ENCODE results near the gene FRMPD1. TPM values are rescaled to one million over a fixed set of nuclear protein-coding genes. Genes with fewer than 3 reads are reported as not detected.

Gene FRMPD1
- total and polyA plus RNA-seq, 7 experiments from 2014 or later = not detected

- no peaks in the 10 kb centered on the region for H3K27me3 ChIP-seq (ENCODE audit: control insufficient read depth in 2 of 2, insufficient read depth in 2 of 2, low read length in 2 of 2)
- ChIA-PET CTCF (no interaction called here), POLR2A (no interaction called here)
- peaks cover 0 to 3% (median 0%) of the 10 kb centered on the region in 11 donors for H3K9me3 Mint-ChIP-seq
- H3K4me1 Mint-ChIP-seq = peaks cover 0 to 3% (median 0%) of the 10 kb centered on the region in 7 donors
- no peaks in the 10 kb centered on the region for H3K4me1 ChIP-seq (ENCODE audit: control insufficient read depth in 2 of 2, insufficient read depth in 2 of 2, low read length in 2 of 2)
- H3K27ac Mint-ChIP-seq = no peak overlapping the region
- no peaks in the 10 kb centered on the region for H3K9me3 ChIP-seq (ENCODE audit: control insufficient read depth in 2 of 3, low read length in 3 of 3)
- intact Hi-C loops (cut with micrococcal nuclease) = no loop called here
- no peak for DNase-seq
- H3K27me3 Mint-ChIP-seq = peaks cover 5 to 39% (median 17%) of the 10 kb centered on the region in 5 donors
- no peak overlapping the region for H3K4me3 Mint-ChIP-seq
- H3K27ac ChIP-seq (ENCODE audit: low read depth, low read length) = no peak overlapping the region
- no peaks in the 10 kb centered on the region for H3K36me3 ChIP-seq (ENCODE audit: control insufficient read depth in 2 of 3, insufficient read depth in 3 of 3, low read length in 3 of 3)
- no peak for ATAC-seq
- H3K4me3 ChIP-seq (ENCODE audit: low read length) = no peak overlapping the region
- H3K36me3 Mint-ChIP-seq = no peaks in the 10 kb centered on the region
Observed at GRCh38 chr9:37611014-37611413, 39.7 kb upstream of the FRMPD1 start.

GRCh38 chr9:37611961-37612360, 38.8 kb upstream of the FRMPD1 start:
- no peak for DNase-seq
- Mint-ChIP-seq H3K27ac (no peak overlapping the region), H3K9me3 (peaks cover 0 to 3% (median 0%) of the 10 kb centered on the region in 11 donors), H3K4me3 (no peak overlapping the region), H3K4me1 (peaks cover 0 to 2% (median 0%) of the 10 kb centered on the region in 7 donors), H3K27me3 (peaks cover 5 to 33% (median 15%) of the 10 kb centered on the region in 5 donors), H3K36me3 (no peaks in the 10 kb centered on the region)
- no peak for ATAC-seq
- POLR2A ChIA-PET = interaction anchor here (0.6 kb wide), 1 partner anchor 9 kb away, joined by 3 read pairs; no protein-coding TSS in a partner anchor
- H3K4me1 ChIP-seq (ENCODE audit: control insufficient read depth in 2 of 2, insufficient read depth in 2 of 2, low read length in 2 of 2) = no peaks in the 10 kb centered on the region
- H3K9me3 ChIP-seq (ENCODE audit: control insufficient read depth in 2 of 3, low read length in 3 of 3) = no peaks in the 10 kb centered on the region
- intact Hi-C loops (cut with micrococcal nuclease) = no loop called here
- H3K36me3 ChIP-seq (ENCODE audit: control insufficient read depth in 2 of 3, insufficient read depth in 3 of 3, low read length in 3 of 3) = no peaks in the 10 kb centered on the region
- H3K27me3 ChIP-seq (ENCODE audit: control insufficient read depth in 2 of 2, insufficient read depth in 2 of 2, low read length in 2 of 2) = no peaks in the 10 kb centered on the region
- CTCF ChIA-PET = no interaction called here
- no peak overlapping the region for H3K4me3 ChIP-seq (ENCODE audit: low read length)
- H3K27ac ChIP-seq (ENCODE audit: low read depth, low read length) = no peak overlapping the region

- Mint-ChIP-seq H3K27me3 (peaks cover 0 to 14% (median 8%) of the 10 kb centered on the region in 5 donors), H3K9me3 (peaks cover 0 to 3% (median 0%) of the 10 kb centered on the region in 11 donors), H3K4me1 (no peaks in the 10 kb centered on the region), H3K27ac (no peak overlapping the region), H3K4me3 (no peak overlapping the region), H3K36me3 (no peaks in the 10 kb centered on the region)
- no peaks in the 10 kb centered on the region for H3K9me3 ChIP-seq (ENCODE audit: control insufficient read depth in 2 of 3, low read length in 3 of 3)
- H3K4me3 ChIP-seq (ENCODE audit: low read length) = no peak overlapping the region
- no peaks in the 10 kb centered on the region for H3K36me3 ChIP-seq (ENCODE audit: control insufficient read depth in 2 of 3, insufficient read depth in 3 of 3, low read length in 3 of 3)
- no peak overlapping the region for H3K27ac ChIP-seq (ENCODE audit: low read depth, low read length)
- CTCF ChIA-PET = no interaction called here
- POLR2A ChIA-PET = no interaction called here
- ATAC-seq = no peak
- DNase-seq = no peak
- no peaks in the 10 kb centered on the region for H3K4me1 ChIP-seq (ENCODE audit: control insufficient read depth in 2 of 2, insufficient read depth in 2 of 2, low read length in 2 of 2)
- intact Hi-C loops (cut with micrococcal nuclease) = no loop called here
- no peaks in the 10 kb centered on the region for H3K27me3 ChIP-seq (ENCODE audit: control insufficient read depth in 2 of 2, insufficient read depth in 2 of 2, low read length in 2 of 2)
Observed at GRCh38 chr9:37617161-37617560, 33.6 kb upstream of the FRMPD1 start.

- H3K27ac Mint-ChIP-seq = no peak overlapping the region
- intact Hi-C loops (cut with micrococcal nuclease) = no loop called here
- H3K4me3 Mint-ChIP-seq = no peak overlapping the region
- ChIA-PET POLR2A (no interaction called here), CTCF (no interaction called here)
- peaks cover 0 to 10% (median 6%) of the 10 kb centered on the region in 5 donors for H3K27me3 Mint-ChIP-seq
- Histone ChIP-seq H3K4me3 (ENCODE audit: low read length) (no peak overlapping the region), H3K4me1 (ENCODE audit: control insufficient read depth in 2 of 2, insufficient read depth in 2 of 2, low read length in 2 of 2) (no peaks in the 10 kb centered on the region), H3K27me3 (ENCODE audit: control insufficient read depth in 2 of 2, insufficient read depth in 2 of 2, low read length in 2 of 2) (no peaks in the 10 kb centered on the region), H3K36me3 (ENCODE audit: control insufficient read depth in 2 of 3, insufficient read depth in 3 of 3, low read length in 3 of 3) (no peaks in the 10 kb centered on the region), H3K9me3 (ENCODE audit: control insufficient read depth in 2 of 3, low read length in 3 of 3) (no peaks in the 10 kb centered on the region), H3K27ac (ENCODE audit: low read depth, low read length) (no peak overlapping the region)
- H3K36me3 Mint-ChIP-seq = no peaks in the 10 kb centered on the region
- ATAC-seq = no peak
- no peaks in the 10 kb centered on the region for H3K4me1 Mint-ChIP-seq
- H3K9me3 Mint-ChIP-seq = peaks cover 0 to 3% (median 0%) of the 10 kb centered on the region in 11 donors
- no peak for DNase-seq
Observed at GRCh38 chr9:37617832-37618231, 32.9 kb upstream of the FRMPD1 start.

- no peaks in the 10 kb centered on the region for H3K36me3 Mint-ChIP-seq
- ChIA-PET POLR2A (no interaction called here), CTCF (no interaction called here)
- Histone ChIP-seq H3K36me3 (ENCODE audit: control insufficient read depth in 2 of 3, insufficient read depth in 3 of 3, low read length in 3 of 3) (no peaks in the 10 kb centered on the region), H3K9me3 (ENCODE audit: control insufficient read depth in 2 of 3, low read length in 3 of 3) (no peaks in the 10 kb centered on the region), H3K4me3 (ENCODE audit: low read length) (no peak overlapping the region), H3K27ac (ENCODE audit: low read depth, low read length) (no peak overlapping the region), H3K27me3 (ENCODE audit: control insufficient read depth in 2 of 2, insufficient read depth in 2 of 2, low read length in 2 of 2) (no peaks in the 10 kb centered on the region), H3K4me1 (ENCODE audit: control insufficient read depth in 2 of 2, insufficient read depth in 2 of 2, low read length in 2 of 2) (no peaks in the 10 kb centered on the region)
- intact Hi-C loops (cut with micrococcal nuclease) = no loop called here
- H3K9me3 Mint-ChIP-seq = peaks cover 0 to 3% (median 0%) of the 10 kb centered on the region in 11 donors
- H3K27ac Mint-ChIP-seq = no peak overlapping the region
- ATAC-seq = no peak
- no peak overlapping the region for H3K4me3 Mint-ChIP-seq
- no peak for DNase-seq
- no peaks in the 10 kb centered on the region for H3K4me1 Mint-ChIP-seq
- H3K27me3 Mint-ChIP-seq = peaks cover 0 to 11% (median 5%) of the 10 kb centered on the region in 5 donors
Observed at GRCh38 chr9:37618817-37619216, 31.9 kb upstream of the FRMPD1 start.

- no peak for DNase-seq
- H3K4me1 Mint-ChIP-seq = no peaks in the 10 kb centered on the region
- no peak for ATAC-seq
- no peaks in the 10 kb centered on the region for H3K27me3 ChIP-seq (ENCODE audit: control insufficient read depth in 2 of 2, insufficient read depth in 2 of 2, low read length in 2 of 2)
- no peaks in the 10 kb centered on the region for H3K9me3 Mint-ChIP-seq
- H3K27me3 Mint-ChIP-seq = peaks cover 0 to 12% (median 4%) of the 10 kb centered on the region in 5 donors
- H3K36me3 Mint-ChIP-seq = no peaks in the 10 kb centered on the region
- H3K36me3 ChIP-seq (ENCODE audit: control insufficient read depth in 2 of 3, insufficient read depth in 3 of 3, low read length in 3 of 3) = no peaks in the 10 kb centered on the region
- CTCF ChIA-PET = no interaction called here
- H3K27ac ChIP-seq (ENCODE audit: low read depth, low read length) = no peak overlapping the region
- no peaks in the 10 kb centered on the region for H3K9me3 ChIP-seq (ENCODE audit: control insufficient read depth in 2 of 3, low read length in 3 of 3)
- H3K27ac Mint-ChIP-seq = no peak overlapping the region
- no peak overlapping the region for H3K4me3 ChIP-seq (ENCODE audit: low read length)
- POLR2A ChIA-PET = no interaction called here
- no peak overlapping the region for H3K4me3 Mint-ChIP-seq
- H3K4me1 ChIP-seq (ENCODE audit: control insufficient read depth in 2 of 2, insufficient read depth in 2 of 2, low read length in 2 of 2) = no peaks in the 10 kb centered on the region
- intact Hi-C loops (cut with micrococcal nuclease) = no loop called here
Observed at GRCh38 chr9:37619806-37620205, 30.9 kb upstream of the FRMPD1 start.

GRCh38 chr9:37620396-37620795, 30.4 kb upstream of the FRMPD1 start:
- POLR2A ChIA-PET = no interaction called here
- H3K4me1 Mint-ChIP-seq = no peaks in the 10 kb centered on the region
- CTCF ChIA-PET = no interaction called here

More at GRCh38 chr9:37620396-37620795, 30.4 kb upstream of the FRMPD1 start:
- DNase-seq (no peak), ATAC-seq (no peak)
- H3K4me3 Mint-ChIP-seq = no peak overlapping the region
- H3K27me3 ChIP-seq (ENCODE audit: control insufficient read depth in 2 of 2, insufficient read depth in 2 of 2, low read length in 2 of 2) = no peaks in the 10 kb centered on the region
- H3K4me1 ChIP-seq (ENCODE audit: control insufficient read depth in 2 of 2, insufficient read depth in 2 of 2, low read length in 2 of 2) = no peaks in the 10 kb centered on the region
- H3K4me3 ChIP-seq (ENCODE audit: low read length) = no peak overlapping the region
- no peaks in the 10 kb centered on the region for H3K9me3 ChIP-seq (ENCODE audit: control insufficient read depth in 2 of 3, low read length in 3 of 3)
- intact Hi-C loops (cut with micrococcal nuclease) = no loop called here
- H3K27ac ChIP-seq (ENCODE audit: low read depth, low read length) = no peak overlapping the region
- H3K36me3 ChIP-seq (ENCODE audit: control insufficient read depth in 2 of 3, insufficient read depth in 3 of 3, low read length in 3 of 3) = no peaks in the 10 kb centered on the region
- no peaks in the 10 kb centered on the region for H3K9me3 Mint-ChIP-seq
- peaks cover 0 to 12% (median 4%) of the 10 kb centered on the region in 5 donors for H3K27me3 Mint-ChIP-seq
- no peak overlapping the region for H3K27ac Mint-ChIP-seq
- H3K36me3 Mint-ChIP-seq = no peaks in the 10 kb centered on the region
